ENCODE measurements around the gene ABCB4.
"Not testable (repeated sequence)": the region's sequence is repeated elsewhere in the genome, so short reads cannot be mapped to it uniquely, and the experiment has no call there.

- not testable (repeated sequence) for TF ChIP-seq EP300 (IDR thresholded peaks at IDR 0.05; ENCODE audit: borderline replicate concordance in 1 of 2, low read depth in 2 of 2, low read length in 2 of 2); POLR2AphosphoS5 (IDR thresholded peaks at IDR 0.05; ENCODE audit: low read depth, low read length); CREB1 (IDR thresholded peaks at IDR 0.05); EZH2 (IDR thresholded peaks at IDR 0.05; ENCODE audit: low read depth, low read length, severe bottlenecking); CHD2 (IDR thresholded peaks at IDR 0.05; ENCODE audit: low read length); TAF1 (IDR thresholded peaks at IDR 0.05; ENCODE audit: low read depth, low read length); POLR2A (IDR thresholded peaks at IDR 0.05; ENCODE audit: control extremely low read depth in 1 of 2, low read depth in 2 of 2, low read length in 2 of 2); JUN (IDR thresholded peaks at IDR 0.05; ENCODE audit: low read depth, low read length); ZNF274 (IDR thresholded peaks at IDR 0.05; ENCODE audit: borderline replicate concordance, extremely low read depth, low read length); GABPA (IDR thresholded peaks at IDR 0.05; ENCODE audit: borderline replicate concordance, insufficient read depth, low read length); RBBP5 (IDR thresholded peaks at IDR 0.05; ENCODE audit: borderline replicate concordance, low read depth, low read length)
- TF ChIP-seq, protein P1, sequence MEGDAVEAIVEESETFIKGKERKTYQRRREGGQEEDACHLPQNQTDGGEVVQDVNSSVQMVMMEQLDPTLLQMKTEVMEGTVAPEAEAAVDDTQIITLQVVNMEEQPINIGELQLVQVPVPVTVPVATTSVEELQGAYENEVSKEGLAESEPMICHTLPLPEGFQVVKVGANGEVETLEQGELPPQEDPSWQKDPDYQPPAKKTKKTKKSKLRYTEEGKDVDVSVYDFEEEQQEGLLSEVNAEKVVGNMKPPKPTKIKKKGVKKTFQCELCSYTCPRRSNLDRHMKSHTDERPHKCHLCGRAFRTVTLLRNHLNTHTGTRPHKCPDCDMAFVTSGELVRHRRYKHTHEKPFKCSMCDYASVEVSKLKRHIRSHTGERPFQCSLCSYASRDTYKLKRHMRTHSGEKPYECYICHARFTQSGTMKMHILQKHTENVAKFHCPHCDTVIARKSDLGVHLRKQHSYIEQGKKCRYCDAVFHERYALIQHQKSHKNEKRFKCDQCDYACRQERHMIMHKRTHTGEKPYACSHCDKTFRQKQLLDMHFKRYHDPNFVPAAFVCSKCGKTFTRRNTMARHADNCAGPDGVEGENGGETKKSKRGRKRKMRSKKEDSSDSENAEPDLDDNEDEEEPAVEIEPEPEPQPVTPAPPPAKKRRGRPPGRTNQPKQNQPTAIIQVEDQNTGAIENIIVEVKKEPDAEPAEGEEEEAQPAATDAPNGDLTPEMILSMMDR (IDR thresholded peaks at IDR 0.05; ENCODE audit: control extremely low read depth in 1 of 3, insufficient read depth in 1 of 3, low read depth in 1 of 3, low read length in 3 of 3): not testable (repeated sequence)
- TF ChIP-seq, protein P2, sequence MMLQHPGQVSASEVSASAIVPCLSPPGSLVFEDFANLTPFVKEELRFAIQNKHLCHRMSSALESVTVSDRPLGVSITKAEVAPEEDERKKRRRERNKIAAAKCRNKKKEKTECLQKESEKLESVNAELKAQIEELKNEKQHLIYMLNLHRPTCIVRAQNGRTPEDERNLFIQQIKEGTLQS (IDR thresholded peaks at IDR 0.05; ENCODE audit: insufficient read depth, low read depth, low read length): not testable (repeated sequence)
- TF ChIP-seq, protein P3, sequence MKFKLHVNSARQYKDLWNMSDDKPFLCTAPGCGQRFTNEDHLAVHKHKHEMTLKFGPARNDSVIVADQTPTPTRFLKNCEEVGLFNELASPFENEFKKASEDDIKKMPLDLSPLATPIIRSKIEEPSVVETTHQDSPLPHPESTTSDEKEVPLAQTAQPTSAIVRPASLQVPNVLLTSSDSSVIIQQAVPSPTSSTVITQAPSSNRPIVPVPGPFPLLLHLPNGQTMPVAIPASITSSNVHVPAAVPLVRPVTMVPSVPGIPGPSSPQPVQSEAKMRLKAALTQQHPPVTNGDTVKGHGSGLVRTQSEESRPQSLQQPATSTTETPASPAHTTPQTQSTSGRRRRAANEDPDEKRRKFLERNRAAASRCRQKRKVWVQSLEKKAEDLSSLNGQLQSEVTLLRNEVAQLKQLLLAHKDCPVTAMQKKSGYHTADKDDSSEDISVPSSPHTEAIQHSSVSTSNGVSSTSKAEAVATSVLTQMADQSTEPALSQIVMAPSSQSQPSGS (IDR thresholded peaks at IDR 0.05; ENCODE audit: low read length): not testable (repeated sequence)
Measured at GRCh38 chr7:87465534-87465880, 10.0 kb downstream of the ABCB4 start.
